MCF 10A (cell line): ENCODE measurements around the gene KIF5A. TPM values are rescaled to one million over a fixed set of nuclear protein-coding genes. Genes with fewer than 3 reads are reported as not detected.

ENCODE experiments used
- BruUV-seq: library from RNA; stranded (reverse); fragments of 400-500 nt; replicated peaks from 2 replicates; lab custom pipeline; 2021; lab: Mats Ljungman, UMichigan
- CTCF ChIA-PET: fragments of 300-600 bp; sonication (Branson Sonifier 250); formaldehyde crosslinking; extraction: SDS; loops from one replicate; lab custom pipeline; 2021; ENCODE audit warnings: antibody characterized with exemption, inconsistent platforms; lab: Yijun Ruan, JAX
- POLR2A ChIA-PET: fragments of 300-600, 350-650 bp; sonication (Branson Sonifier 250); formaldehyde crosslinking; extraction: SDS; loops from one replicate; lab custom pipeline; 2020; ENCODE audit warnings: antibody characterized with exemption, inconsistent platforms; lab: Yijun Ruan, JAX
- DNase-seq: peaks from one replicate; pipeline ENCODE4 v3.0.0-alpha.2; 2018; ENCODE audit not compliant: unreplicated experiment
- H3K27ac Mint-ChIP-seq: one replicate; pipeline ENCODE4 v1.8.0; 2022; ENCODE audit warnings: mild to moderate bottlenecking, low read depth, mixed read lengths; ENCODE audit not compliant: unreplicated experiment
- H3K27me3 Mint-ChIP-seq: one replicate; pipeline ENCODE4 v1.8.0; 2022; ENCODE audit warnings: mixed read lengths; ENCODE audit not compliant: insufficient read depth, unreplicated experiment
- H3K36me3 Mint-ChIP-seq: one replicate; pipeline ENCODE4 v1.8.0; 2022; ENCODE audit warnings: mild to moderate bottlenecking, moderate library complexity, mixed read lengths; ENCODE audit not compliant: insufficient read depth, unreplicated experiment
- H3K4me1 Mint-ChIP-seq: one replicate; pipeline ENCODE4 v1.8.0; 2022; ENCODE audit warnings: mixed read lengths; ENCODE audit not compliant: insufficient read depth, unreplicated experiment
- H3K4me3 Mint-ChIP-seq: one replicate; pipeline ENCODE4 v1.8.0; 2022; ENCODE audit warnings: mild to moderate bottlenecking, moderate library complexity, mixed read lengths; ENCODE audit not compliant: unreplicated experiment
- H3K9me3 Mint-ChIP-seq: one replicate; pipeline ENCODE4 v1.8.0; 2022; ENCODE audit warnings: mixed read lengths; ENCODE audit not compliant: unreplicated experiment
- CTCF ChIP-seq: fragments of 200-600 bp; IDR thresholded peaks from one replicate; pipeline ENCODE4 v1.8.0; 2022; ENCODE audit warnings: antibody characterized with exemption, mild to moderate bottlenecking; ENCODE audit not compliant: unreplicated experiment
- intact Hi-C: fragments of 100-400 bp; cut with micrococcal nuclease; formaldehyde crosslinking; loops from 2 replicates; pipeline ENCODE4 v1.14.1; 2022
- total RNA-seq: library from RNA; stranded (reverse); gene quantifications from 2 replicates; pipeline ENCODE4 v1.2.3, GENCODE V29; 2022

Gene KIF5A
- total RNA-seq, 1 experiment from 2014 or later = 0.56 TPM

- ChIA-PET CTCF (interaction anchor here (2.7 to 4.5 kb wide), 2 partner anchors 11 to 26 kb away, joined by 10 to 30 read pairs; no protein-coding TSS in a partner anchor), POLR2A (no interaction called here)
- BruUV-seq = no TSS peak
- Mint-ChIP-seq H3K27me3 (no peaks in the 10 kb centered on the region), H3K4me1 (peaks cover 4% of the 10 kb centered on the region), H3K36me3 (no peaks in the 10 kb centered on the region), H3K4me3 (no peak overlapping the region), H3K9me3 (no peaks in the 10 kb centered on the region), H3K27ac (no peak overlapping the region)
- DNase-seq = no peak
- TF ChIP-seq CTCF = no peak
- intact Hi-C loops = no loop called here
Measured at GRCh38 chr12:57609101-57609780, 59.4 kb downstream of the KIF5A start.

GRCh38 chr12:57609781-57610553, 60.1 kb downstream of the KIF5A start:
- POLR2A ChIA-PET = no interaction called here
- no peak overlapping the region for H3K27ac Mint-ChIP-seq
- no peaks in the 10 kb centered on the region for H3K4me1 Mint-ChIP-seq
- peaks cover under 1% of the 10 kb centered on the region for H3K27me3 Mint-ChIP-seq
- H3K9me3 Mint-ChIP-seq = no peaks in the 10 kb centered on the region
- no peak for TF ChIP-seq CTCF
- peak overlapping the region; percentile 38 for H3K4me3 Mint-ChIP-seq
- DNase-seq = no peak
- CTCF ChIA-PET = no interaction called here
- no TSS peak for BruUV-seq
- no peaks in the 10 kb centered on the region for H3K36me3 Mint-ChIP-seq
- intact Hi-C loops = no loop called here

GRCh38 chr12:57610554-57611107, 60.8 kb downstream of the KIF5A start:
- DNase-seq = no peak
- H3K27me3 Mint-ChIP-seq = peaks cover 7% of the 10 kb centered on the region
- TF ChIP-seq CTCF = no peak
- intact Hi-C loops = no loop called here
- no peak overlapping the region for H3K27ac Mint-ChIP-seq
- H3K9me3 Mint-ChIP-seq = no peaks in the 10 kb centered on the region
- POLR2A ChIA-PET = no interaction called here
- H3K4me1 Mint-ChIP-seq = no peaks in the 10 kb centered on the region
- H3K4me3 Mint-ChIP-seq = peak overlapping the region; percentile 38
- H3K36me3 Mint-ChIP-seq = no peaks in the 10 kb centered on the region
- BruUV-seq = no TSS peak
- CTCF ChIA-PET = interaction anchor here (0.6 kb wide), 1 partner anchor 111 kb away, joined by 3 read pairs; no protein-coding TSS in a partner anchor

- POLR2A ChIA-PET = no interaction called here
- Mint-ChIP-seq H3K9me3 (no peaks in the 10 kb centered on the region), H3K27me3 (peaks cover 12% of the 10 kb centered on the region), H3K4me1 (no peaks in the 10 kb centered on the region), H3K4me3 (peak within 1 kb of the TSS; percentile 38), H3K36me3 (no peaks in the 10 kb centered on the region), H3K27ac (no peak within 1 kb of the TSS)
- TF ChIP-seq CTCF = no peak
- BruUV-seq = no TSS peak
- no peak for DNase-seq
- CTCF ChIA-PET = interaction anchor here (0.6 to 0.7 kb wide), 2 partner anchors 22 to 111 kb away, joined by 3 read pairs; partner anchors contain the start of gene B4GALNT1
- intact Hi-C loops = no loop called here
Measured at GRCh38 chr12:57611108-57611826, 61.4 kb downstream of the KIF5A start, which contains the start of gene ARHGEF25. Gene ARHGEF25 (plus strand): TSS chr12:57611435. CDS start chr12:57611895, 460 bp downstream.
